Astrocyte (in vitro differentiated cells and primary cell): ENCODE data around the gene ITM2C. TPM values are rescaled to one million over a fixed set of nuclear protein-coding genes. Genes with fewer than 3 reads are reported as not detected.

Source experiments
- DNase-seq: peaks from one replicate; pipeline ENCODE4 v3.0.0-alpha.2; 2010; ENCODE audit warnings: low read depth
- FAIRE-seq: peaks from 2 replicates; lab custom pipeline; 2011; peaks lifted over from hg19 to GRCh38; lab: Jason Lieb, UNC
- H2AFZ ChIP-seq: 2 replicates; pipeline ENCODE4 v1.6.0; 2012; ENCODE audit warnings: low read depth, low read length, inconsistent platforms
- H3K27ac ChIP-seq: 2 replicates; pipeline ENCODE4 v1.5.1; 2011; ENCODE audit warnings: low read depth, low read length, inconsistent platforms
- H3K27me3 ChIP-seq: 2 replicates; pipeline ENCODE4 v1.6.0; 2011; ENCODE audit warnings: low read length, inconsistent platforms; ENCODE audit not compliant: insufficient read depth
- H3K36me3 ChIP-seq: 2 replicates; pipeline ENCODE4 v1.5.1; 2011; ENCODE audit warnings: low read length, inconsistent platforms; ENCODE audit not compliant: insufficient read depth
- H3K4me1 ChIP-seq: 2 replicates; pipeline ENCODE4 v1.5.1; 2011; ENCODE audit warnings: low read length, inconsistent platforms; ENCODE audit not compliant: insufficient read depth
- H3K4me2 ChIP-seq: 2 replicates; pipeline ENCODE4 v1.6.0; 2012; ENCODE audit warnings: low read length, inconsistent platforms
- H3K4me3 ChIP-seq: 2 replicates; pipeline ENCODE4 v1.5.1; 2011; ENCODE audit warnings: low read depth, mild to moderate bottlenecking, low read length, inconsistent platforms; ENCODE audit not compliant: insufficient read depth
- H3K79me2 ChIP-seq: 2 replicates; pipeline ENCODE4 v1.6.0; 2012; ENCODE audit warnings: mild to moderate bottlenecking, low read length, inconsistent platforms; ENCODE audit not compliant: insufficient read depth
- H3K9ac ChIP-seq: 2 replicates; pipeline ENCODE4 v1.6.0; 2012; ENCODE audit warnings: mild to moderate bottlenecking, low read length, inconsistent platforms
- H3K9me3 ChIP-seq: 2 replicates; pipeline ENCODE4 v1.5.1; 2012; ENCODE audit warnings: low read depth, mild to moderate bottlenecking, low read length, inconsistent platforms; ENCODE audit not compliant: insufficient read depth
- H4K20me1 ChIP-seq: 2 replicates; pipeline ENCODE4 v1.6.0; 2012; ENCODE audit warnings: low read length, inconsistent platforms; ENCODE audit not compliant: insufficient read depth
- H3K27ac Mint-ChIP-seq: one replicate; pipeline ENCODE4 v1.8.0; 2021; ENCODE audit warnings: mild to moderate bottlenecking, mixed read lengths; ENCODE audit not compliant: unreplicated experiment
- H3K27me3 Mint-ChIP-seq: one replicate; pipeline ENCODE4 v1.8.0; 2021; ENCODE audit warnings: low read depth, mixed read lengths; ENCODE audit not compliant: unreplicated experiment
- H3K36me3 Mint-ChIP-seq: one replicate; pipeline ENCODE4 v1.8.0; 2021; ENCODE audit warnings: low read depth, mixed read lengths; ENCODE audit not compliant: unreplicated experiment
- H3K4me1 Mint-ChIP-seq: one replicate; pipeline ENCODE4 v1.8.0; 2021; ENCODE audit warnings: low read depth, mixed read lengths; ENCODE audit not compliant: unreplicated experiment
- H3K4me3 Mint-ChIP-seq: one replicate; pipeline ENCODE4 v1.8.0; 2021; ENCODE audit warnings: mild to moderate bottlenecking, moderate library complexity, mixed read lengths; ENCODE audit not compliant: unreplicated experiment
- H3K9me3 Mint-ChIP-seq: one replicate; pipeline ENCODE4 v1.8.0; 2021; ENCODE audit warnings: mild to moderate bottlenecking, mixed read lengths; ENCODE audit not compliant: unreplicated experiment
- CTCF ChIP-seq: IDR thresholded peaks from 2 replicates; pipeline ENCODE4 v1.5.1; 2011; ENCODE audit warnings: low read depth, mild to moderate bottlenecking, inconsistent platforms, low read length, moderate library complexity; ENCODE audit not compliant: insufficient read depth
- EZH2 ChIP-seq: IDR thresholded peaks from 2 replicates; pipeline ENCODE4 v1.6.1; 2012; ENCODE audit warnings: mild to moderate bottlenecking, low read length, inconsistent platforms; ENCODE audit not compliant: insufficient read depth
- total RNA-seq: library from RNA; stranded (reverse); gene quantifications from 2 replicates; pipeline ENCODE4 v1.2.1, GENCODE V29; 2021

The ITM2C gene
- total RNA-seq, 1 donor from 2014 or later: 458 TPM

DNA sequence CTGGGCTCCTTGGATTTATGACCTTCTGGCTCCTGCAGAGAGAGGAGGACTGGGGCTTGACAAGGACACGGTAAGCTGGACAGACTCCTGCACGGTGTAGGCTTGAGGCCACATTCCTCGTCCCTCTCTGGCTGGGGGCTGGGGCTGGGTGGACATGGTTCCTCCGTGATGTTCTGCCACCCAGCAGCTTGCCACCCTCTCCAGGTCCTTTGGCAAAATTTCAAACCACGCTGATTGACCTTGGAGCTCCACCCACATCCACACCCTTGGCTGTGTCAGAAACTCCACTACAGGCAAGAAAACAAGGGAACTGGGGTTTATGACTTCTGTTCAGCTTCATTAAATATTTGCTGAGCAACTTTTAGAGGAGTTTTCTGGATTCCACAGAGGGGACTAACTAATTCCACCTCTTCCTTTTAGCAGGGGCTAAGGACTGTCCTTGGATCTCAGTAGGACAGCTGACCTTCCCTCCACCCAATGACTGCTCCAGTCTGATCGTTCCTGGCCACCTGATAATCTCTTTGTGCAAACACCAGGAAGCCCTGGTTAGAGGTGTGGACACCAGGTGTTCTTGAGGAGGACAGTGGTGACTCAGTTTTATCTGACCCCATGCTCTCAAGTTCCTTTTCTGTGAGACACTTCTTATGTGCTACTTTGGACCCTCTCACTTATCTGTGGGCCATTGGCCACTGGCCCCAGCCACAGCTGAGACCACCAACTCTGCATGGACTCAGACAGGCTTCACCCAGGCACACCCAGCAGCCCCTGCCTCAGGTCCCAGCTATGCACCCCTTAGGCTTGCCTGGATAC is 31.0 kb downstream of the ITM2C start:
- Histone ChIP-seq H3K79me2 (no peaks in the 10 kb centered on the region), H3K9ac (no peak overlapping the region), H3K4me2 (no peak overlapping the region), H3K4me3 (no peak overlapping the region), H4K20me1 (no peaks in the 10 kb centered on the region), H3K27ac (no peak overlapping the region), H3K27me3 (peaks cover 22% of the 10 kb centered on the region), H2AFZ (no peak overlapping the region), H3K4me1 (no peaks in the 10 kb centered on the region), H3K36me3 (no peaks in the 10 kb centered on the region), H3K9me3 (no peaks in the 10 kb centered on the region)
- Mint-ChIP-seq H3K4me3 (no peak overlapping the region), H3K27me3 (peaks cover 25% of the 10 kb centered on the region), H3K36me3 (no peaks in the 10 kb centered on the region), H3K9me3 (no peaks in the 10 kb centered on the region), H3K4me1 (peaks cover 25% of the 10 kb centered on the region), H3K27ac (no peak overlapping the region)
- no peak for TF ChIP-seq CTCF
- no peak for TF ChIP-seq EZH2
- FAIRE-seq (no peak), DNase-seq (no peak)

DNA sequence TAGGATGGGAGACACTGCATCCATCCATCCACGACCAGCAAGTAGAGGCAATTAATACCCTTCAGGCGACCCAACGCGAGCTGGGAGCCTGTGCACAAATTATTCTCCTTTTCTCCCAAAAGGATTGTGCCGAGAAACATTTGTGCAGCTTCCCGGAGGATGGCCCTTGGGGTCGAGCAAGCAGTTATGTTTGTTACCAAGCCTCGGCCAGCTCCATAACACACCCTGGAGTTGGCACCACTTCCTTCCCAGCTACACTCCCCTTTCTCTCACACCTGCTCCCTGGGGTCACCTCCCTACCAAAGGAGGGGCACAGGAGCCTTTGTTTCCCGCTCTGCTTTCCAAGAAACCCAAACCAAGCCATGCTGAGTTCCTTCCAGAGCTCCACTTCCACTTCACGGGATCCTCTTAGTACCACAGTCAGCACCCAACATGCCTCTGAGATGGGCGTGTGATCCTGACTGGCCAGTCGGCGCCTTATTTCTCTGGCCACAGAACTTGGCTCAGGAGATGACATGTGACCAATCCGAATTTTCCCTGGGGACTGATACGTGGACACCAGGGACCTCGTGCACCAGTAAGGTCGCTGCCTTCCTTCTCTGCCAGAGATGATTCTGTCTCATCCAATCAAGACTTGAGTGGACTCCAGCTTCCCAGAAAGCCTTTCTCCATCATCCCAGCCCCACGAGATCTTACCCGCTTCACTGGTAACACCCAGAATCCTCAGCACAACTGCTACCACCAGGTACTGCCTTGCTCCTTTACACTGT is 31.8 kb downstream of the ITM2C start:
- no peaks in the 10 kb centered on the region for H3K9me3 ChIP-seq

More for the DNA sequence above, 31.8 kb downstream of the ITM2C start:
- no peaks in the 10 kb centered on the region for H3K79me2 ChIP-seq
- H3K36me3 Mint-ChIP-seq: no peaks in the 10 kb centered on the region
- H3K9ac ChIP-seq: no peak overlapping the region
- FAIRE-seq (no peak), DNase-seq (no peak)
- H3K4me3 ChIP-seq: no peak overlapping the region
- peaks cover 33% of the 10 kb centered on the region for H3K27me3 Mint-ChIP-seq
- H3K27ac ChIP-seq: no peak overlapping the region
- no peak overlapping the region for H3K4me2 ChIP-seq
- H3K36me3 ChIP-seq: no peaks in the 10 kb centered on the region
- no peak overlapping the region for H2AFZ ChIP-seq
- TF ChIP-seq CTCF (no peak), EZH2 (no peak)
- H3K27ac Mint-ChIP-seq: no peak overlapping the region
- H3K4me3 Mint-ChIP-seq: no peak overlapping the region
- no peaks in the 10 kb centered on the region for H3K9me3 Mint-ChIP-seq
- no peaks in the 10 kb centered on the region for H4K20me1 ChIP-seq
- peaks cover 26% of the 10 kb centered on the region for H3K27me3 ChIP-seq
- no peaks in the 10 kb centered on the region for H3K4me1 ChIP-seq
- H3K4me1 Mint-ChIP-seq: peaks cover 17% of the 10 kb centered on the region
